Right lobe of liver (tissue), 6 donors: Measurements from ENCODE around the gene MIA3. TPM values are rescaled to one million over a fixed set of nuclear protein-coding genes. Genes with fewer than 3 reads are reported as not detected.

ENCODE experiments used
- ATAC-seq, 4 donors: fragments of 200-7000 bp; cut with Tn5 transposase; one replicate each; pipeline ENCODE4 v1.9.1; 2020; ENCODE audit warnings: mild to moderate bottlenecking in 4 of 4, moderate library complexity in 4 of 4
- DNase-seq, 3 donors: peaks; one replicate each; pipeline ENCODE4 v3.0.0-alpha.2; 2020
- H3K27ac ChIP-seq, 3 donors: fragments of 200-600 bp; one replicate each; pipeline ENCODE4 v1.8.0; 2022
- H3K27me3 ChIP-seq, 2 donors: fragments of 200-600 bp; one replicate each; pipeline ENCODE4 v1.8.0; 2022
- H3K36me3 ChIP-seq, 4 donors: fragments of 200-600 bp; sonication (generic) in 1 of 4; one replicate each; pipeline versions ENCODE4 v1.5.1 to v1.8.0; 2017 to 2022; ENCODE audit warnings: control low read depth in 1 of 4
- H3K4me1 ChIP-seq, 4 donors: fragments of 200-600 bp; sonication (generic) in 1 of 4; one replicate each; pipeline versions ENCODE4 v1.5.1 to v1.8.0; 2017 to 2022; ENCODE audit warnings: control low read depth in 1 of 4
- H3K4me3 ChIP-seq, 3 donors: fragments of 200-600 bp; one replicate each; pipeline ENCODE4 v1.8.0; 2022
- H3K9me3 ChIP-seq, 4 donors: fragments of 200-600 bp; sonication (generic) in 1 of 4; one replicate each; pipeline versions ENCODE4 v1.5.1 to v1.8.0; 2017 to 2022; ENCODE audit warnings: control low read depth in 1 of 4
- POLR2A ChIP-seq: fragments of 450-650 bp; IDR thresholded peaks from one replicate; pipeline ENCODE4 v1.6.1; 2017; ENCODE audit warnings: antibody characterized with exemption, mild to moderate bottlenecking
- WGBS: methylation state at CpG from one replicate; pipeline ENCODE4 v1.1.6; 2018; ENCODE audit warnings: low coverage, low lambda C conversion rate; ENCODE audit not compliant: insufficient coverage; ENCODE audit errors: missing lambda C conversion rate; 5-methylcytosine and 5-hydroxymethylcytosine counted together
- intact Hi-C, 2 donors: fragments of 100-400 bp; cut with DNase I; formaldehyde crosslinking; loops; one replicate each; pipeline versions ENCODE4 v1.11.2 to v1.14.1; 2022
- total RNA-seq, 6 experiments: library from RNA; depleted of rRNA in 2 of 6; stranded (reverse); fragments of >200 nt in 2 of 6; fragmentation: NEBNext Ultra II Directional in 3 of 6; extraction: Animal tissue kit (Norgen Biotek cat#: 25700) in 3 of 6; gene quantifications; one replicate each; pipeline versions ENCODE4 v1.1.0 to v1.2.4, GENCODE V29; 2016 to 2023
- TF ChIP-seq, protein P1 (sequence below), 4 donors: fragments of 200-600 bp in 3 of 4; fragments of 450-650 bp in 1 of 4; IDR thresholded peaks; one replicate each; pipeline versions ENCODE4 v1.5.1 to v1.8.0; 2016 to 2022; ENCODE audit warnings: antibody characterized with exemption in 4 of 4, mild to moderate bottlenecking in 2 of 4
- donor health status: DM: no; HTN: yes; CAD: no.
- donor health status: DM: no; HTN: no; CAD: no.
- donor health status: DM: no; HTN: no; CAD: no.
- donor health status: DM: no; HTN: yes; CAD: no.
- donor health status: DM: no; HTN: yes; CAD: no.

The MIA3 gene
- total RNA-seq, 6 experiments from 2014 or later: 40.6 to 89.6 (median 60.6) TPM

- no peak for DNase-seq
- TF ChIP-seq, protein P1, sequence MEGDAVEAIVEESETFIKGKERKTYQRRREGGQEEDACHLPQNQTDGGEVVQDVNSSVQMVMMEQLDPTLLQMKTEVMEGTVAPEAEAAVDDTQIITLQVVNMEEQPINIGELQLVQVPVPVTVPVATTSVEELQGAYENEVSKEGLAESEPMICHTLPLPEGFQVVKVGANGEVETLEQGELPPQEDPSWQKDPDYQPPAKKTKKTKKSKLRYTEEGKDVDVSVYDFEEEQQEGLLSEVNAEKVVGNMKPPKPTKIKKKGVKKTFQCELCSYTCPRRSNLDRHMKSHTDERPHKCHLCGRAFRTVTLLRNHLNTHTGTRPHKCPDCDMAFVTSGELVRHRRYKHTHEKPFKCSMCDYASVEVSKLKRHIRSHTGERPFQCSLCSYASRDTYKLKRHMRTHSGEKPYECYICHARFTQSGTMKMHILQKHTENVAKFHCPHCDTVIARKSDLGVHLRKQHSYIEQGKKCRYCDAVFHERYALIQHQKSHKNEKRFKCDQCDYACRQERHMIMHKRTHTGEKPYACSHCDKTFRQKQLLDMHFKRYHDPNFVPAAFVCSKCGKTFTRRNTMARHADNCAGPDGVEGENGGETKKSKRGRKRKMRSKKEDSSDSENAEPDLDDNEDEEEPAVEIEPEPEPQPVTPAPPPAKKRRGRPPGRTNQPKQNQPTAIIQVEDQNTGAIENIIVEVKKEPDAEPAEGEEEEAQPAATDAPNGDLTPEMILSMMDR (IDR thresholded peaks at IDR 0.05): no peak
- no peak for TF ChIP-seq POLR2A
- 92% methylated on average over 1 of the region's 1 CpG for WGBS
- Histone ChIP-seq H3K36me3 (peaks cover 5 to 34% (median 14%) of the 10 kb centered on the region in 4 donors), H3K4me3 (no peak overlapping the region), H3K4me1 (peaks cover 0 to 6% (median 3%) of the 10 kb centered on the region in 4 donors), H3K27me3 (no peaks in the 10 kb centered on the region), H3K9me3 (no peaks in the 10 kb centered on the region), H3K27ac (no peak overlapping the region)
- ATAC-seq: no peak
- intact Hi-C loops: no loop called here
These were observed 52.2 kb downstream of the MIA3 start for GRCh38 chr1:222670110-222670509.

GRCh38 chr1:222680080-222680479, 62.2 kb downstream of the MIA3 start:
- no peaks in the 10 kb centered on the region for H3K9me3 ChIP-seq
- H3K27ac ChIP-seq: no peak overlapping the region
- intact Hi-C loops: no loop called here
- H3K4me3 ChIP-seq: no peak overlapping the region
- no peaks in the 10 kb centered on the region for H3K27me3 ChIP-seq
- DNase-seq (no peak), ATAC-seq (no peak)
- H3K4me1 ChIP-seq: no peaks in the 10 kb centered on the region
- 100% methylated on average over 1 of the region's 1 CpG for WGBS
- H3K36me3 ChIP-seq: peaks cover 0 to 12% (median 2%) of the 10 kb centered on the region in 4 donors
- TF ChIP-seq POLR2A: no peak
- TF ChIP-seq, protein P1 (IDR thresholded peaks at IDR 0.05): no peak

DNA sequence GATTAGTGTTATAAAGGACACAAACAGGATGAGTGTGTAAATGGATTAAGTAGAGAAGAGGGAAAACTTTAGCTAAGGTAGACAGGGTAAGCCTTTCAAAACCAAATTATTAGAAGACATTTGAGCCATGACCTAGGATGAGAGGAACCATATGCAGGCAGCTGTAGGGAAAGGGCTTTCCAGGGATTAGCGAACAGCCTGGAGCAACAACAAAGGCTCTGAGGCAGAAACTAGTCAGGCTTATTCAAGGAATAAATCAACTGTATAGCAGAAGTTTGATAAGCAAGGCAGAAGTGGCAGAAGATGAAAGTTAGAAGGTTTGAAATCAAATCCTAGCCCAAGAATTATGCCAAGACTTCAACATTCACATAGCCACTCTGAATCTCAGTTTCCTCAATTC, 73.1 kb downstream of the MIA3 start:
- DNase-seq (no peak), ATAC-seq (no peak)
- Histone ChIP-seq H3K4me3 (no peak overlapping the region), H3K9me3 (no peaks in the 10 kb centered on the region), H3K27ac (no peak overlapping the region), H3K36me3 (peaks cover 0 to 10% (median 1%) of the 10 kb centered on the region in 4 donors), H3K27me3 (no peaks in the 10 kb centered on the region), H3K4me1 (no peaks in the 10 kb centered on the region)
- TF ChIP-seq, protein P1 (IDR thresholded peaks at IDR 0.05): no peak
- no peak for TF ChIP-seq POLR2A
- intact Hi-C loops: no loop called here
- 100% methylated on average over 1 of the region's 1 CpG for WGBS

DNA sequence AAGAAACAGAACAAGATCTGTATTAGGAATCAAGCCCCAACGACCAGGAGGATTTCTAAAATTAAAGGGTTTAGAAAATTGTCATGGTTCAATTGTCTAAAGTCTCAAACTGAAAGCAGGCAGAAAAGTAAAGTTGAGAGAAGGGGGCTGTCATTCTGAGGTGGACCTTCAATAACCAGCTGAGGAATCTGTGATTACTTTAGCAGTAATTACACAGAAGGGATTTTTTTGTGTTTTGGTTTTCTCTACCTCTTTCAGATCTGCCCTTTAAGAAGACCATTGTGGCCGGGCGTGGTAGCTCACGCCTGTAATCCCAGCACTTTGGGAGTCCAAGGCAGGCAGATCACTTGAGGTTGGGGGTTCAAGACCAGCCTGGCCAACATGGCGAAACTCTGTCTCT, 77.0 kb downstream of the MIA3 start:
- Histone ChIP-seq H3K4me3 (no peak overlapping the region), H3K36me3 (peaks cover 0 to 5% (median 0%) of the 10 kb centered on the region in 4 donors), H3K27ac (no peak overlapping the region), H3K27me3 (no peaks in the 10 kb centered on the region), H3K9me3 (no peaks in the 10 kb centered on the region), H3K4me1 (no peaks in the 10 kb centered on the region)
- TF ChIP-seq POLR2A: no peak
- TF ChIP-seq, protein P1 (IDR thresholded peaks at IDR 0.05): no peak
- intact Hi-C loops: no loop called here
- DNase-seq (no peak), ATAC-seq (no peak)
- 90% methylated on average over 5 of the region's 5 CpGs for WGBS

DNA sequence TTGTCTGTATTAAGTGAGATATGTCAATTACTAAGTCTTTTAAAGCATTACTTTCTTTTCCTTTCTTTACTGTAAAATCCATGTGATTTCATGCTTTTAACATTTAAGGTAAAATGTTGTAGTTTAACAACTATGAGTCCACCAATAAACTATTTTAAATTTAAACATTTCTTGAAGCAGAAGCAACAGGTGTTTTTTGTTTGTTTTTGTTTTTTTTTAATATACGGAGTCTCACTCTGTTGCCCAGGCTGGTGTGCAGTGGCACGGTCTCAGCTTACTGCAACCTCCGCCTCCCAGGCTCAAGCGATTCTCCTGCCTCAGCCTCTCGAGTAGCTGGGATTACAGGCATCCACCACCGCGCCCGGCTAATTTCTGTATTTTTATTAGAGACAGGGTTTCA, 78.8 kb downstream of the MIA3 start:
- no peak overlapping the region for H3K27ac ChIP-seq
- intact Hi-C loops: no loop called here
- H3K27me3 ChIP-seq: no peaks in the 10 kb centered on the region
- no peak overlapping the region for H3K4me3 ChIP-seq
- ATAC-seq (no peak), DNase-seq (no peak)
- TF ChIP-seq, protein P1 (IDR thresholded peaks at IDR 0.05): no peak
- TF ChIP-seq POLR2A: no peak
- WGBS: 87% methylated on average over 5 of the region's 8 CpGs
- no peaks in the 10 kb centered on the region for H3K9me3 ChIP-seq
- H3K36me3 ChIP-seq: peaks cover 0 to 5% (median 0%) of the 10 kb centered on the region in 4 donors
- no peaks in the 10 kb centered on the region for H3K4me1 ChIP-seq
